H1 (cell line): Measurements from ENCODE around the gene MUC2.

Experiments
- ASH2L ChIP-seq: fragments of 200-600, 300-600 bp; sonication (generic); IDR thresholded peaks from one replicate; pipeline ENCODE4 v1.7.1; 2017; ENCODE audit warnings: low read length
- CEBPB ChIP-seq: IDR thresholded peaks from 2 replicates; pipeline ENCODE4 v1.6.1; 2012; ENCODE audit warnings: low read depth, low read length
- FOSL1 ChIP-seq: IDR thresholded peaks from 2 replicates; pipeline ENCODE4 v1.6.1; 2011; ENCODE audit warnings: mild to moderate bottlenecking, low read depth, low read length, moderate library complexity; ENCODE audit not compliant: insufficient read depth
- PHF8 ChIP-seq: fragments of 200-600 bp; sonication (generic); conservative IDR thresholded peaks from 2 replicates; pipeline ENCODE4 v1.7.1; 2012; ENCODE audit warnings: low read depth, mild to moderate bottlenecking, inconsistent platforms, low read length, moderate library complexity
- POLR2A ChIP-seq, 2 experiments: IDR thresholded peaks; 1 replicate in 1 of 2; 2 replicates in 1 of 2; pipeline ENCODE4 v1.6.1; 2011; ENCODE audit warnings: low read depth in 2 of 2, low read length in 2 of 2, mild to moderate bottlenecking in 2 of 2; ENCODE audit errors: control extremely low read depth in 1 of 2
- POLR2AphosphoS5 ChIP-seq: IDR thresholded peaks from 2 replicates; pipeline ENCODE4 v1.6.1; 2011; ENCODE audit warnings: low read depth, low read length
- RNF2 ChIP-seq: fragments of 200-900, 300-1000 bp; sonication (generic); IDR thresholded peaks from 2 replicates; pipeline ENCODE4 v1.7.1; 2016; ENCODE audit warnings: borderline replicate concordance, low read depth, mild to moderate bottlenecking, antibody characterized with exemption, low read length; ENCODE audit not compliant: poor library complexity, severe bottlenecking; ENCODE audit errors: missing control alignments
- TF ChIP-seq, protein P1 (sequence below), 3 experiments: IDR thresholded peaks; 1 replicate in 2 of 3; 2 replicates in 1 of 3; pipeline versions ENCODE4 v1.5.1 to v1.6.1; 2011; ENCODE audit warnings: low read length in 3 of 3, mild to moderate bottlenecking in 3 of 3, inconsistent platforms in 2 of 3, low read depth in 1 of 3, moderate library complexity in 1 of 3; ENCODE audit not compliant: insufficient read depth in 1 of 3; ENCODE audit errors: control extremely low read depth in 1 of 3
- TF ChIP-seq, protein P2 (sequence below): fragments of 300-600 bp; sonication (generic); IDR thresholded peaks from 2 replicates; pipeline ENCODE4 v1.7.1; 2012; ENCODE audit warnings: low read length, moderate library complexity, mild to moderate bottlenecking, inconsistent platforms; ENCODE audit not compliant: insufficient replicate concordance

DNA sequence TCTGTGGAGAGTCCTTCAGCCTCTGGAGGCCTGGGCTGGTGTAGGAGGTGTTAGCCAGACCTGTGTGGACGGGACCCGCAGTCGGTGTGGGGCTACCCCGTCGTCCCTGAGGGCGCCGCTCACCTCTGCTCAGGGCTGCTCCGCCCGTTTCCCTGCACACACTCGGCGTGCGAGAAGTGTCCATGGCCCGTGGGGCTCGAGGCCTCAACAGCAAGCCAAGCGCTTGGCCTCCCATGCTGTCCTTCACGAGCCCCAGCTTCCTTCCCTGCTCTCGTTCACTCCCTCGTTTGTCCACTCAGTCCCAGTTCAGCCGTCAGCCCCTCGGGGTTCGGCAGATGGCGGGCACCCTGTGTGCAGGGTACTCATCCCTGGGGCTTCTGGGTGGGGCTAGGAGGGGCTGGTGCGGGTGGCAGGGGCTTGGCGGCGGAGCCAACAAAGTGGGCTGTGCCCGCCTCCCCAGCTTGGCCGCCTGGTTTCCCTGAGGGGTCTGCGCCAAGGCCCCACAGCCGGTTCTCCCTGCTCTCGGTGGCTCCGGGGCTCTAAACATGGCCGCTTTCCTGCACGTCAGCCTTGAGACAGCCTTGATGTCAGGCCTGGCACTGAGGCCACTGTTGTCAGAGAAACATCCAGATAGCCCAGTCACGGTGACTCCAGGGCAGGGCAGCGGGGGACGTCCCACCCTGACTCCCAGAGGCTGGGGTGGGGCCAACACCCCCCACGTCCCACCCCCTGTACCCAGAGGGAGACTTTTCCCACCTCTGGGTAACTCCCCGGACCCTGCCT is 41.5 kb upstream of the MUC2 start:
- TF ChIP-seq, protein P1, sequence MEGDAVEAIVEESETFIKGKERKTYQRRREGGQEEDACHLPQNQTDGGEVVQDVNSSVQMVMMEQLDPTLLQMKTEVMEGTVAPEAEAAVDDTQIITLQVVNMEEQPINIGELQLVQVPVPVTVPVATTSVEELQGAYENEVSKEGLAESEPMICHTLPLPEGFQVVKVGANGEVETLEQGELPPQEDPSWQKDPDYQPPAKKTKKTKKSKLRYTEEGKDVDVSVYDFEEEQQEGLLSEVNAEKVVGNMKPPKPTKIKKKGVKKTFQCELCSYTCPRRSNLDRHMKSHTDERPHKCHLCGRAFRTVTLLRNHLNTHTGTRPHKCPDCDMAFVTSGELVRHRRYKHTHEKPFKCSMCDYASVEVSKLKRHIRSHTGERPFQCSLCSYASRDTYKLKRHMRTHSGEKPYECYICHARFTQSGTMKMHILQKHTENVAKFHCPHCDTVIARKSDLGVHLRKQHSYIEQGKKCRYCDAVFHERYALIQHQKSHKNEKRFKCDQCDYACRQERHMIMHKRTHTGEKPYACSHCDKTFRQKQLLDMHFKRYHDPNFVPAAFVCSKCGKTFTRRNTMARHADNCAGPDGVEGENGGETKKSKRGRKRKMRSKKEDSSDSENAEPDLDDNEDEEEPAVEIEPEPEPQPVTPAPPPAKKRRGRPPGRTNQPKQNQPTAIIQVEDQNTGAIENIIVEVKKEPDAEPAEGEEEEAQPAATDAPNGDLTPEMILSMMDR (IDR thresholded peaks at IDR 0.05; ENCODE audit: control extremely low read depth in 1 of 3, insufficient read depth in 1 of 3, low read depth in 1 of 3, low read length in 3 of 3): no peak
- TF ChIP-seq POLR2AphosphoS5 (no peak), POLR2A (IDR thresholded peaks at IDR 0.05; ENCODE audit: control extremely low read depth in 1 of 2, low read depth in 2 of 2, low read length in 2 of 2) (no peak), PHF8 (no peak), FOSL1 (no peak), ASH2L (no peak), CEBPB (no peak), RNF2 (no peak)
- TF ChIP-seq, protein P2, sequence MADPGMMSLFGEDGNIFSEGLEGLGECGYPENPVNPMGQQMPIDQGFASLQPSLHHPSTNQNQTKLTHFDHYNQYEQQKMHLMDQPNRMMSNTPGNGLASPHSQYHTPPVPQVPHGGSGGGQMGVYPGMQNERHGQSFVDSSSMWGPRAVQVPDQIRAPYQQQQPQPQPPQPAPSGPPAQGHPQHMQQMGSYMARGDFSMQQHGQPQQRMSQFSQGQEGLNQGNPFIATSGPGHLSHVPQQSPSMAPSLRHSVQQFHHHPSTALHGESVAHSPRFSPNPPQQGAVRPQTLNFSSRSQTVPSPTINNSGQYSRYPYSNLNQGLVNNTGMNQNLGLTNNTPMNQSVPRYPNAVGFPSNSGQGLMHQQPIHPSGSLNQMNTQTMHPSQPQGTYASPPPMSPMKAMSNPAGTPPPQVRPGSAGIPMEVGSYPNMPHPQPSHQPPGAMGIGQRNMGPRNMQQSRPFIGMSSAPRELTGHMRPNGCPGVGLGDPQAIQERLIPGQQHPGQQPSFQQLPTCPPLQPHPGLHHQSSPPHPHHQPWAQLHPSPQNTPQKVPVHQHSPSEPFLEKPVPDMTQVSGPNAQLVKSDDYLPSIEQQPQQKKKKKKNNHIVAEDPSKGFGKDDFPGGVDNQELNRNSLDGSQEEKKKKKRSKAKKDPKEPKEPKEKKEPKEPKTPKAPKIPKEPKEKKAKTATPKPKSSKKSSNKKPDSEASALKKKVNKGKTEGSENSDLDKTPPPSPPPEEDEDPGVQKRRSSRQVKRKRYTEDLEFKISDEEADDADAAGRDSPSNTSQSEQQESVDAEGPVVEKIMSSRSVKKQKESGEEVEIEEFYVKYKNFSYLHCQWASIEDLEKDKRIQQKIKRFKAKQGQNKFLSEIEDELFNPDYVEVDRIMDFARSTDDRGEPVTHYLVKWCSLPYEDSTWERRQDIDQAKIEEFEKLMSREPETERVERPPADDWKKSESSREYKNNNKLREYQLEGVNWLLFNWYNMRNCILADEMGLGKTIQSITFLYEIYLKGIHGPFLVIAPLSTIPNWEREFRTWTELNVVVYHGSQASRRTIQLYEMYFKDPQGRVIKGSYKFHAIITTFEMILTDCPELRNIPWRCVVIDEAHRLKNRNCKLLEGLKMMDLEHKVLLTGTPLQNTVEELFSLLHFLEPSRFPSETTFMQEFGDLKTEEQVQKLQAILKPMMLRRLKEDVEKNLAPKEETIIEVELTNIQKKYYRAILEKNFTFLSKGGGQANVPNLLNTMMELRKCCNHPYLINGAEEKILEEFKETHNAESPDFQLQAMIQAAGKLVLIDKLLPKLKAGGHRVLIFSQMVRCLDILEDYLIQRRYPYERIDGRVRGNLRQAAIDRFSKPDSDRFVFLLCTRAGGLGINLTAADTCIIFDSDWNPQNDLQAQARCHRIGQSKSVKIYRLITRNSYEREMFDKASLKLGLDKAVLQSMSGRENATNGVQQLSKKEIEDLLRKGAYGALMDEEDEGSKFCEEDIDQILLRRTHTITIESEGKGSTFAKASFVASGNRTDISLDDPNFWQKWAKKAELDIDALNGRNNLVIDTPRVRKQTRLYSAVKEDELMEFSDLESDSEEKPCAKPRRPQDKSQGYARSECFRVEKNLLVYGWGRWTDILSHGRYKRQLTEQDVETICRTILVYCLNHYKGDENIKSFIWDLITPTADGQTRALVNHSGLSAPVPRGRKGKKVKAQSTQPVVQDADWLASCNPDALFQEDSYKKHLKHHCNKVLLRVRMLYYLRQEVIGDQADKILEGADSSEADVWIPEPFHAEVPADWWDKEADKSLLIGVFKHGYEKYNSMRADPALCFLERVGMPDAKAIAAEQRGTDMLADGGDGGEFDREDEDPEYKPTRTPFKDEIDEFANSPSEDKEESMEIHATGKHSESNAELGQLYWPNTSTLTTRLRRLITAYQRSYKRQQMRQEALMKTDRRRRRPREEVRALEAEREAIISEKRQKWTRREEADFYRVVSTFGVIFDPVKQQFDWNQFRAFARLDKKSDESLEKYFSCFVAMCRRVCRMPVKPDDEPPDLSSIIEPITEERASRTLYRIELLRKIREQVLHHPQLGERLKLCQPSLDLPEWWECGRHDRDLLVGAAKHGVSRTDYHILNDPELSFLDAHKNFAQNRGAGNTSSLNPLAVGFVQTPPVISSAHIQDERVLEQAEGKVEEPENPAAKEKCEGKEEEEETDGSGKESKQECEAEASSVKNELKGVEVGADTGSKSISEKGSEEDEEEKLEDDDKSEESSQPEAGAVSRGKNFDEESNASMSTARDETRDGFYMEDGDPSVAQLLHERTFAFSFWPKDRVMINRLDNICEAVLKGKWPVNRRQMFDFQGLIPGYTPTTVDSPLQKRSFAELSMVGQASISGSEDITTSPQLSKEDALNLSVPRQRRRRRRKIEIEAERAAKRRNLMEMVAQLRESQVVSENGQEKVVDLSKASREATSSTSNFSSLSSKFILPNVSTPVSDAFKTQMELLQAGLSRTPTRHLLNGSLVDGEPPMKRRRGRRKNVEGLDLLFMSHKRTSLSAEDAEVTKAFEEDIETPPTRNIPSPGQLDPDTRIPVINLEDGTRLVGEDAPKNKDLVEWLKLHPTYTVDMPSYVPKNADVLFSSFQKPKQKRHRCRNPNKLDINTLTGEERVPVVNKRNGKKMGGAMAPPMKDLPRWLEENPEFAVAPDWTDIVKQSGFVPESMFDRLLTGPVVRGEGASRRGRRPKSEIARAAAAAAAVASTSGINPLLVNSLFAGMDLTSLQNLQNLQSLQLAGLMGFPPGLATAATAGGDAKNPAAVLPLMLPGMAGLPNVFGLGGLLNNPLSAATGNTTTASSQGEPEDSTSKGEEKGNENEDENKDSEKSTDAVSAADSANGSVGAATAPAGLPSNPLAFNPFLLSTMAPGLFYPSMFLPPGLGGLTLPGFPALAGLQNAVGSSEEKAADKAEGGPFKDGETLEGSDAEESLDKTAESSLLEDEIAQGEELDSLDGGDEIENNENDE: no peak
